Stimulated activated CD4-positive, alpha-beta T cell treated with anti-CD3 and anti-CD28 coated beads, Interleukin-15, amount 100 ng/mL, for 1 hour (primary cell): ENCODE results near the gene PUM1.
"Not testable (repeated sequence)": the region's sequence is repeated elsewhere in the genome, so short reads cannot be mapped to it uniquely, and the experiment has no call there.

ENCODE experiments used
- DNase-seq, 2 donors: peaks; one replicate each; pipeline ENCODE4 v3.0.0-alpha.2; 2020; ENCODE audit warnings: low read depth in 1 of 2, low spot score in 1 of 2

Gene PUM1

GRCh38 chr1:30968220-30968971, 97.1 kb downstream of the PUM1 start:
- no peak for DNase-seq

GRCh38 chr1:30966690-30967369, 98.7 kb downstream of the PUM1 start:
- no peak for DNase-seq

- DNase-seq = no peak
Measured at GRCh38 chr1:30965924-30966599, 99.5 kb downstream of the PUM1 start.

- DNase-seq = no peak
Measured at GRCh38 chr1:30964706-30965105, 100.8 kb downstream of the PUM1 start.

- no peak for DNase-seq
Measured at GRCh38 chr1:30962609-30963508, 102.7 kb downstream of the PUM1 start.

GRCh38 chr1:30957560-30958222, 107.8 kb downstream of the PUM1 start:
- no peak for DNase-seq

- DNase-seq = no peak
Measured at GRCh38 chr1:30955448-30956015, 110.0 kb downstream of the PUM1 start.

GRCh38 chr1:30953685-30954084, 111.8 kb downstream of the PUM1 start:
- no peak for DNase-seq

- no peak for DNase-seq
Measured at GRCh38 chr1:30952098-30952497, 113.4 kb downstream of the PUM1 start.

GRCh38 chr1:30950700-30951099, 114.8 kb downstream of the PUM1 start:
- DNase-seq = no peak

- no peak for DNase-seq
Measured at GRCh38 chr1:30950053-30950452, 115.5 kb downstream of the PUM1 start.

GRCh38 chr1:30949487-30949838, 116.1 kb downstream of the PUM1 start:
- not testable (repeated sequence) for DNase-seq

GRCh38 chr1:30948813-30949486, 116.6 kb downstream of the PUM1 start:
- DNase-seq = not testable (repeated sequence)

GRCh38 chr1:30948278-30948677, 117.2 kb downstream of the PUM1 start:
- DNase-seq = no peak

- DNase-seq = no peak
Measured at GRCh38 chr1:30947212-30947611, 118.3 kb downstream of the PUM1 start.

GRCh38 chr1:30942326-30942963, 123.1 kb downstream of the PUM1 start:
- no peak for DNase-seq

- no peak for DNase-seq
Measured at GRCh38 chr1:30940541-30940940, 125.0 kb downstream of the PUM1 start.

GRCh38 chr1:30936541-30937171, 128.9 kb downstream of the PUM1 start:
- DNase-seq = no peak

- DNase-seq = not testable (repeated sequence)
Measured at GRCh38 chr1:30935758-30936157, 129.8 kb downstream of the PUM1 start.
